SIG-M5 treated with dmso at 0.1 percent for 504 hours (cell line): ENCODE results near the gene TSC22D2.

Source experiments
- DNase-seq: peaks from one replicate; lab custom pipeline; 2025; ENCODE audit not compliant: unreplicated experiment; lab: John Stamatoyannopoulos, UW

The TSC22D2 gene

GRCh38 chr3:150384296-150385212, 23.5 kb upstream of the TSC22D2 start:
- peak; percentile 82 for DNase-seq

GRCh38 chr3:150385296-150386242, 22.5 kb upstream of the TSC22D2 start:
- peak; percentile 23 for DNase-seq

- DNase-seq: no peak
Observed at GRCh38 chr3:150388498-150389418, 19.3 kb upstream of the TSC22D2 start.

GRCh38 chr3:150390087-150390486, 18.0 kb upstream of the TSC22D2 start:
- DNase-seq: no peak

GRCh38 chr3:150391161-150391560, 16.9 kb upstream of the TSC22D2 start:
- no peak for DNase-seq

- no peak for DNase-seq
Observed at GRCh38 chr3:150393745-150394144, 14.4 kb upstream of the TSC22D2 start.

- no peak for DNase-seq
Observed at GRCh38 chr3:150394606-150395005, 13.5 kb upstream of the TSC22D2 start.

- DNase-seq: no peak
Observed at GRCh38 chr3:150396491-150396890, 11.6 kb upstream of the TSC22D2 start.

- no peak for DNase-seq
Observed at GRCh38 chr3:150396956-150397550, 11.0 kb upstream of the TSC22D2 start.

GRCh38 chr3:150399060-150399459, 9.0 kb upstream of the TSC22D2 start:
- no peak for DNase-seq

GRCh38 chr3:150401285-150401684, 6.8 kb upstream of the TSC22D2 start:
- no peak for DNase-seq

- no peak for DNase-seq
Observed at GRCh38 chr3:150402217-150402616, 5.9 kb upstream of the TSC22D2 start.

- no peak for DNase-seq
Observed at GRCh38 chr3:150404023-150404422, 4.1 kb upstream of the TSC22D2 start.

- DNase-seq: no peak
Observed at GRCh38 chr3:150407051-150407807, 869 bp upstream of the TSC22D2 start.

GRCh38 chr3:150407808-150408220, 284 bp upstream of the TSC22D2 start:
- no peak for DNase-seq

- no peak for DNase-seq
Observed at GRCh38 chr3:150409125-150409511, 1.0 kb downstream of the TSC22D2 start.

- peak; percentile 80 for DNase-seq
Observed at GRCh38 chr3:150409512-150410310, 1.6 kb downstream of the TSC22D2 start.

GRCh38 chr3:150410311-150411105, 2.4 kb downstream of the TSC22D2 start:
- DNase-seq: peak; percentile 25
